ENCODE measurements around the gene STAT1. TPM values are rescaled to one million over a fixed set of nuclear protein-coding genes. Genes with fewer than 3 reads are reported as not detected.

Gene STAT1
- polyA plus RNA-seq, 1 experiment: 166 TPM

DNA sequence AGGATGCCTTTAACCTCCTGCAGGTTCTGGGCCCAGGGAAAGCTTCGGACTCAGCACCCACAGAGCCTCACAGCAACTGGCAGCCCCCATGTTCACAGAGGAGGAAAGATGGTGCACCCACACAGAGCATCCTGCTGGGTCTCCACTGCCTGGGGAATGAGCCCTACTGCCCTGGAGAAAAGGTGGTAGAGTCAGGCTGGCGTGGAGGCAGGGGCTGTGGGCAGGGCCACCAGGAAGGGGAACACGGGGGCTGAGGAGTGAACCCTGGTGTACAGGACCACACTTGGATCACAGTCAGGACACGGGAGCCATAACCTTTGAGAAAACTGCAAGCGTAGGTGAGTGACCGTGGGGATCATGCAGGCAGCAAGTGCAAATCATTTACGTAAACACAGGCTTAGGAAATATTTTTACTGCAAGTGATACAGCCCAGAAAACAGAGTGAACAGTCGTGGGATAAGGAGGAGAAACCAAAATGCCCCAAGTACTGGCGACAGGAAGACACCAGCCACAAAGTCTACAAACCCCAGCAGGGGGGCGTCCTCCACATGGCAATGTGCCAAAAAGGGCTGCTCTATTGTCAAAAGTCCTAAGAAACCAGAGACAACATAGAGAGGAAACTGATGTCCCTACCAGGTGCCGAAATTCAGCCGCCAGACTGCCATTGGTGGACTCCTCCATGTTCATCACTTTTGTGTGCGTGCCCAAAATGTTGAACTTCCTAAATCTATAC is 27.6 kb downstream of the STAT1 start:
- Histone ChIP-seq H3K4me3 (ENCODE audit: low read depth, low read length) (no peak overlapping the region), H3K36me3 (ENCODE audit: control insufficient read depth, insufficient read depth, low read length) (peaks cover 51% of the 10 kb centered on the region), H3K27me3 (ENCODE audit: control insufficient read depth, insufficient read depth, low read length) (no peaks in the 10 kb centered on the region)
- POLR2A ChIA-PET: no interaction called here
- CTCF ChIA-PET: interaction anchor here (0.8 kb wide), 1 partner anchor 74 kb away, joined by 3 read pairs; no protein-coding TSS in a partner anchor
- TF ChIP-seq, protein P1, sequence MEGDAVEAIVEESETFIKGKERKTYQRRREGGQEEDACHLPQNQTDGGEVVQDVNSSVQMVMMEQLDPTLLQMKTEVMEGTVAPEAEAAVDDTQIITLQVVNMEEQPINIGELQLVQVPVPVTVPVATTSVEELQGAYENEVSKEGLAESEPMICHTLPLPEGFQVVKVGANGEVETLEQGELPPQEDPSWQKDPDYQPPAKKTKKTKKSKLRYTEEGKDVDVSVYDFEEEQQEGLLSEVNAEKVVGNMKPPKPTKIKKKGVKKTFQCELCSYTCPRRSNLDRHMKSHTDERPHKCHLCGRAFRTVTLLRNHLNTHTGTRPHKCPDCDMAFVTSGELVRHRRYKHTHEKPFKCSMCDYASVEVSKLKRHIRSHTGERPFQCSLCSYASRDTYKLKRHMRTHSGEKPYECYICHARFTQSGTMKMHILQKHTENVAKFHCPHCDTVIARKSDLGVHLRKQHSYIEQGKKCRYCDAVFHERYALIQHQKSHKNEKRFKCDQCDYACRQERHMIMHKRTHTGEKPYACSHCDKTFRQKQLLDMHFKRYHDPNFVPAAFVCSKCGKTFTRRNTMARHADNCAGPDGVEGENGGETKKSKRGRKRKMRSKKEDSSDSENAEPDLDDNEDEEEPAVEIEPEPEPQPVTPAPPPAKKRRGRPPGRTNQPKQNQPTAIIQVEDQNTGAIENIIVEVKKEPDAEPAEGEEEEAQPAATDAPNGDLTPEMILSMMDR (IDR thresholded peaks at IDR 0.05; ENCODE audit: insufficient read depth, low read depth, low read length): no peak
- DNase-seq (ENCODE audit: low read depth): no peak

DNA sequence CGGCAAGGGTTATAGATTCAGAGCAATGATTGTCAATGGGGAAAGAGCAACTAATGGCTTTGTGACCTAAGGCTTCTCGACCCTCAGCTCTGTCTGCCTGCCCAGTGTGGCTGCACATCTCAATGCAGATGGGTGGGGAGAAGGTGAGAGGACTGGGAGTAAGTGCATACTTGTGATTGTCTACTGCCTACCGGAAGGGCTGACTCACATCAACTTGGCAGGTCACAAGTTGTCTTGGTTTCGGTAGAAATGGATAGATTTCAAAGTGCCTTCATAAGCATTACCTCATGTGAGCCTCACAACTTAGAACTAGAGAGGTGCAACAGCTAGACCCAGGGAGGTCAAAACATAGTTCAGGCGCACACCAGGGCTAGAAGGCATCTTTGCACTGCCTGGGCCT is 29.4 kb downstream of the STAT1 start:
- ChIA-PET CTCF (interaction anchor here (1.2 kb wide), 1 partner anchor 171 kb away, joined by 3 read pairs; no protein-coding TSS in a partner anchor), POLR2A (no interaction called here)
- H3K4me3 ChIP-seq (ENCODE audit: low read depth, low read length): no peak overlapping the region
- H3K36me3 ChIP-seq (ENCODE audit: control insufficient read depth, insufficient read depth, low read length): peaks cover 53% of the 10 kb centered on the region
- TF ChIP-seq, protein P1 (IDR thresholded peaks at IDR 0.05; ENCODE audit: insufficient read depth, low read depth, low read length): no peak
- no peak for DNase-seq (ENCODE audit: low read depth)
- H3K27me3 ChIP-seq (ENCODE audit: control insufficient read depth, insufficient read depth, low read length): no peaks in the 10 kb centered on the region

DNA sequence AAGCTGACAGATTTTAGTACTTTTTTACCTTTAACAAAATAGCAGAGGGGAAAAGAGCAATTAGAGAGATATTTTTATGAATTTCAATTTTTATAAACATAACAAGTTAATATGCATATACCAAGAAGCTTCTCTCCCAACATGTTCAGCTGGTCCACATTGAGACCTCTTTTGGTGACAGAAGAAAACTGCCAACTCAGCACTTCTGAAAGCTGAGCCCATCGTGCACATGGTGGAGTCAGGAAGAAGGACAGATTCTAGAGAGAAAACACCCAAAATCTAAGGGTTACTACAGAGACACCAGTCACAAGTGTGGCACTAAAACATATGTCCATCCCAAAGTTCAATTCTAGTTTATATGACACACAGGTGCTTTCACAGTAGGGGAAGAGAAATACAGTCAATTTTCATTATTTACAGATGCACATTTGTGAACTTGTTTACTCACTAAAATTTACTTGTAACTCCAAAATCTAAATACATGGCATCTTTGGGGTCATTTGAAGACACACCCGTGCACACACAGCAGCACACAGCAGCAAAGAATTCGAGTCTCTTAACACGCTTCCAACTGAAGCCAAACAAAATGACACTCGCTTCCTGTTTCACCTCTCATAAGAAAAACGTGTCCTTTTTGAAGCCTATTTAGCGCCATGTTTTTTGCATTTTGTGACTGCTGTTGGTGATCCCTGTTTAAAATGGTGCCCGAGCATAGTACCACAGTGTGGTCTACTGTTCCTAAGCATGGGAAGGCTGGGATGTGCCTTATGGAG is 31.5 kb downstream of the STAT1 start:
- Histone ChIP-seq H3K36me3 (ENCODE audit: control insufficient read depth, insufficient read depth, low read length) (peaks cover 44% of the 10 kb centered on the region), H3K4me3 (ENCODE audit: low read depth, low read length) (no peak overlapping the region), H3K27me3 (ENCODE audit: control insufficient read depth, insufficient read depth, low read length) (no peaks in the 10 kb centered on the region)
- CTCF ChIA-PET: no interaction called here
- TF ChIP-seq, protein P1 (IDR thresholded peaks at IDR 0.05; ENCODE audit: insufficient read depth, low read depth, low read length): no peak
- POLR2A ChIA-PET: no interaction called here
- DNase-seq (ENCODE audit: low read depth): no peak

DNA sequence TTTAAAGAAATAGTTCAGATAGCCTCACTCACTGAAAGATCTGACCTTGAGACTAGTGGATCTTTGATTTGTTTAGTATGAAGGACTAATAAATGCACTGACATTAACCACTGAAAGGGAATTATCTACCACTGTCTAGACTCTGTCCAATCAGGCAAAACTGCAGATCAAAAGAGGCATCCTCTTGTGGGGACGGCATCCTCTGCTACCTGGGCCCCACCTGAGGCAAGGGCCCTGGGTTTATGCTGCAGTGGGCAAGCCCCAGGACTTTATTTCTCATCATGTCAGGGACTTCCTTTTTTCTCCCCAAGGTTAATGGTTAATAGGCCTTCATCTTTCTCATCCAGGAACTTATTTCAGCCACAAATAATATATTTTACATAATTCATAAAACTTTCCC is 32.2 kb downstream of the STAT1 start:
- TF ChIP-seq, protein P1 (IDR thresholded peaks at IDR 0.05; ENCODE audit: insufficient read depth, low read depth, low read length): no peak
- POLR2A ChIA-PET: no interaction called here
- CTCF ChIA-PET: interaction anchor here (1.0 kb wide), 1 partner anchor 16 kb away, joined by 4 read pairs; no protein-coding TSS in a partner anchor
- H3K27me3 ChIP-seq (ENCODE audit: control insufficient read depth, insufficient read depth, low read length): no peaks in the 10 kb centered on the region
- peaks cover 43% of the 10 kb centered on the region for H3K36me3 ChIP-seq (ENCODE audit: control insufficient read depth, insufficient read depth, low read length)
- DNase-seq (ENCODE audit: low read depth): no peak
- H3K4me3 ChIP-seq (ENCODE audit: low read depth, low read length): no peak overlapping the region

DNA sequence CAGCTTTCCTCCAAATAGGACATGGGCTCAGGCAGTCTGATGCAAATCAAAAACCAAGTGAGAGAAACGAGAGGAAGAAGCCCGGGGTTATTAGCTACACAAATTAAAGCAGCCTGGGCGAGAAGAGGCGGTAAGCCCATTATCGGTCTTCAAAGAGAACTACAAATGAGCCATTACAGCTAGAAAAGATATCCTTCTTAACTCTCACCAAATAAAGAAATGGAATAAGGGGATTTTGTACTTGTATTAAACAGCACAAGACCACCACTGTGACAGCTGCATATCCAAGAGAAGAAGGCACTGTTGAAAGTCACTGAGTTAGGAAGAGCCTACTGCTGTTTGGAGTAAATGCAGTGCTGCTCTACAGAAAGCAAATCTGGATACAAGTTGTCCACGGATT is 32.6 kb downstream of the STAT1 start:
- H3K36me3 ChIP-seq (ENCODE audit: control insufficient read depth, insufficient read depth, low read length): peaks cover 44% of the 10 kb centered on the region
- H3K4me3 ChIP-seq (ENCODE audit: low read depth, low read length): no peak overlapping the region
- no peak for DNase-seq (ENCODE audit: low read depth)
- no peaks in the 10 kb centered on the region for H3K27me3 ChIP-seq (ENCODE audit: control insufficient read depth, insufficient read depth, low read length)
- TF ChIP-seq, protein P1 (IDR thresholded peaks at IDR 0.05; ENCODE audit: insufficient read depth, low read depth, low read length): no peak
- ChIA-PET POLR2A (no interaction called here), CTCF (interaction anchor here (1.0 kb wide), 1 partner anchor 15 kb away, joined by 4 read pairs; no protein-coding TSS in a partner anchor)
